Measurements from ENCODE around the gene ANO7. TPM values are rescaled to one million over a fixed set of nuclear protein-coding genes. Genes with fewer than 3 reads are reported as not detected.

Gene ANO7
- total and polyA plus RNA-seq, 2 donors (not counting 1 experiment from before 2014, with no cell fraction given) = 0.64 to 1.8 TPM

- Histone ChIP-seq H3K9ac (ENCODE audit: low read length) (no peak overlapping the region), H3K36me3 (replicated peaks in 1 of 2; ENCODE audit: control extremely low read depth in 1 of 2, control insufficient read depth in 1 of 2, extremely low read depth in 1 of 2, insufficient read depth in 2 of 2, low read length in 1 of 2) (no peaks in the 10 kb centered on the region), H4K20me1 (ENCODE audit: control insufficient read depth, insufficient read depth, low read length, poor library complexity, severe bottlenecking) (no peaks in the 10 kb centered on the region), H3K9me3 (ENCODE audit: control extremely low read depth in 1 of 3, control insufficient read depth in 2 of 3, insufficient read depth in 1 of 3, low read length in 2 of 3) (no peaks in the 10 kb centered on the region), H3K4me1 (ENCODE audit: control insufficient read depth in 2 of 2, insufficient read depth in 2 of 2, low read length in 2 of 2) (no peaks in the 10 kb centered on the region), H3K4me3 (ENCODE audit: control extremely low read depth in 1 of 5, extremely low read depth in 1 of 5, insufficient read depth in 1 of 5, low read depth in 2 of 5, low read length in 4 of 5) (no peak overlapping the region), H3K27me3 (replicated peaks in 1 of 4; ENCODE audit: control extremely low read depth in 1 of 4, control insufficient read depth in 3 of 4, insufficient read depth in 4 of 4, low read length in 3 of 4) (no peaks in the 10 kb centered on the region), H3K27ac (ENCODE audit: low read length in 2 of 2) (no peak overlapping the region), H3K79me2 (ENCODE audit: control insufficient read depth, insufficient read depth, low read length) (no peaks in the 10 kb centered on the region), H2AFZ (ENCODE audit: insufficient read depth, low read depth, low read length, poor library complexity, severe bottlenecking) (peak overlapping the region; percentile 22), H3K4me2 (replicated peaks; ENCODE audit: low read depth, low read length, poor library complexity, severe bottlenecking) (no peak overlapping the region)
- no CpG with 5 or more reads among the region's 2 CpGs for WGBS (ENCODE audit: insufficient coverage)
- H3K4me3 Mint-ChIP-seq = no peak overlapping the region
- no peaks in the 10 kb centered on the region for H3K9me3 Mint-ChIP-seq (ENCODE audit: insufficient read depth)
- no peaks in the 10 kb centered on the region for H3K27me3 Mint-ChIP-seq
- no peak overlapping the region for H3K27ac Mint-ChIP-seq
- no peaks in the 10 kb centered on the region for H3K4me1 Mint-ChIP-seq
- ChIA-PET POLR2A (no interaction called here), CTCF (interaction anchor here (1.3 kb wide), 1 partner anchor 297 kb away, joined by 3 read pairs; no protein-coding TSS in a partner anchor)
- no peak for DNase-seq
- no peak for ATAC-seq (ENCODE audit: low read depth)
- intact Hi-C loops (cut with micrococcal nuclease) = loop anchor here (10.0 kb wide), 1 partner anchor 424 kb away; the partner anchor contains the start of genes ATG4B and THAP4
- TF ChIP-seq EZH2 (IDR thresholded peaks at IDR 0.05; ENCODE audit: borderline replicate concordance, insufficient read depth, low read depth, low read length, poor library complexity, severe bottlenecking) (no peak), CTCF (IDR thresholded peaks at IDR 0.05) (no peak)
Observed at GRCh38 chr2:241211276-241211675, 22.8 kb downstream of the ANO7 start.

- H3K36me3 ChIP-seq (replicated peaks in 1 of 2; ENCODE audit: control extremely low read depth in 1 of 2, control insufficient read depth in 1 of 2, extremely low read depth in 1 of 2, insufficient read depth in 2 of 2, low read length in 1 of 2) = no peaks in the 10 kb centered on the region
- H3K4me2 ChIP-seq (replicated peaks; ENCODE audit: low read depth, low read length, poor library complexity, severe bottlenecking) = no peak overlapping the region
- H3K4me1 Mint-ChIP-seq = peaks cover 2% of the 10 kb centered on the region
- no peaks in the 10 kb centered on the region for H3K79me2 ChIP-seq (ENCODE audit: control insufficient read depth, insufficient read depth, low read length)
- ATAC-seq (ENCODE audit: low read depth) (no peak), DNase-seq (no peak)
- CTCF ChIA-PET = no interaction called here
- no peaks in the 10 kb centered on the region for H4K20me1 ChIP-seq (ENCODE audit: control insufficient read depth, insufficient read depth, low read length, poor library complexity, severe bottlenecking)
- H3K4me3 Mint-ChIP-seq = no peak overlapping the region
- peaks cover 0 to 4% of the 10 kb centered on the region in 2 donors for H3K4me1 ChIP-seq (ENCODE audit: control insufficient read depth in 2 of 2, insufficient read depth in 2 of 2, low read length in 2 of 2)
- no peaks in the 10 kb centered on the region for H3K9me3 ChIP-seq (ENCODE audit: control extremely low read depth in 1 of 3, control insufficient read depth in 2 of 3, insufficient read depth in 1 of 3, low read length in 2 of 3)
- no peaks in the 10 kb centered on the region for H3K9me3 Mint-ChIP-seq (ENCODE audit: insufficient read depth)
- 96% methylated on average over 12 of the region's 13 CpGs for WGBS (ENCODE audit: insufficient coverage)
- H3K27me3 ChIP-seq (replicated peaks in 1 of 4; ENCODE audit: control extremely low read depth in 1 of 4, control insufficient read depth in 3 of 4, insufficient read depth in 4 of 4, low read length in 3 of 4) = no peaks in the 10 kb centered on the region
- POLR2A ChIA-PET = no interaction called here
- intact Hi-C loops (cut with micrococcal nuclease) = loop anchor here (10.0 kb wide), 1 partner anchor 422 kb away; the partner anchor contains the start of genes ATG4B and THAP4
- no peak overlapping the region for H3K27ac Mint-ChIP-seq
- H3K9ac ChIP-seq (ENCODE audit: low read length) = no peak overlapping the region
- H3K27ac ChIP-seq (ENCODE audit: low read length in 2 of 2) = no peak overlapping the region
- no peaks in the 10 kb centered on the region for H3K27me3 Mint-ChIP-seq
- no peak overlapping the region for H3K4me3 ChIP-seq (ENCODE audit: control extremely low read depth in 1 of 5, extremely low read depth in 1 of 5, insufficient read depth in 1 of 5, low read depth in 2 of 5, low read length in 4 of 5)
- TF ChIP-seq CTCF (IDR thresholded peaks at IDR 0.05) = no peak
- no peak for TF ChIP-seq EZH2 (IDR thresholded peaks at IDR 0.05; ENCODE audit: borderline replicate concordance, insufficient read depth, low read depth, low read length, poor library complexity, severe bottlenecking)
- no peak overlapping the region for H2AFZ ChIP-seq (ENCODE audit: insufficient read depth, low read depth, low read length, poor library complexity, severe bottlenecking)
Observed at GRCh38 chr2:241213041-241213440, 24.6 kb downstream of the ANO7 start.

Data from B cell (primary cell).